SKM-1 (cell line): ENCODE data around the gene LPIN2.

Experiments
- DNase-seq: peaks from one replicate; lab custom pipeline; 2025; ENCODE audit not compliant: unreplicated experiment; lab: John Stamatoyannopoulos, UW

The LPIN2 gene

DNA sequence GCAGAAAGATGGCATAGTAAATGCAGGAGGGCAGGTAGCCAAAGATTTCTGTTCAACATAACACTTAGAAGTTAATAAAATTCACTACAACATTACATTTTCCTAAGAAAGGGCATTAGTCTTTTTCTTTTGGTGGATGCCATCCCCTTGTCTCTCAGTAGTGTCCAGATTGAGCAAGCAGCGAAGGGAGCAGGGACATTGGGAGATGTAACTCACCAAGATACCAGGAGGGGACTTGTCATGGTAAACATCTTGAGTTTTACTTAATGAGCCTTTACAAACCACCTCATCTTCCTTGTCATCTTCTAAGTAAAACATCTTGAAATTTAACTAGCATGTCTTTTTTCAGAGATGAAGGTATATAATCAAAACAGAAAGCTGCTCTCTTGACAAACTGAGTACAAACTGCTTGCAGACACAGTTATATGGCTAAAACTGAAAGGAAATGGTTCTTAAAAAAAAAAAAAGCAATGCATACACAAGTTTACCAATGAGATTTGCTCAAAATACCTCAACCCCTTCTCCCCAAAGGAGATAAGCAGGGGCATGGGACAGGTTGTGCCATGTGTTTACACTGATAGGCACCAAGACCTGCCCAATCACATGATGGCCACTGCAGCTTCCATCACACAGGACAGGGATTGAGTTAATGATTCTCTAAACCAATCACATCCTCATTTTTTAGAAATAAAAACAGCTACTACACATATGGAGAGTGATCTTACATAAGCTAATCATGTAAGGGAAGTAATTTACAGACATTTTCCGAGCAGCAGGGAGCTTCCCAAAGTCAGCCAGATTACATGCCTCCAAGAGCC is 30.3 kb downstream of the LPIN2 start:
- no peak for DNase-seq

DNA sequence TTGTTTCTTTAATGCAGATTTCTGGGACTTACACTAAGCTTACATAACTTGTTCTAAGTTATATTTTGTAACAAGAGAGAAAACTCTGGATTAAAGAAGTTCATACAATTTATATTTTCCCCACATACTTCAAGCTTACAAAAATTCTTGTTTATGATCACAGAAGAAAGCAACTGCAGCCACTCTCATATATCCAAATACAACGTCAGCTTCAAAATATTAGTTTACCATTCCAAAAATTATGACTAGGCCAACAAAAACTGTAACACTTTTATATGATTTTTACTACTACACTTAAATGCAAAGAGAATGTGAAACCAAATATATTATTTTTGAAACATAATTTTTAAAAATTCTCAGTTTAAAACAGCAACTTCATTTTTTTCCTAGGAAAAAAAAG is 30.9 kb downstream of the LPIN2 start:
- DNase-seq: no peak

DNA sequence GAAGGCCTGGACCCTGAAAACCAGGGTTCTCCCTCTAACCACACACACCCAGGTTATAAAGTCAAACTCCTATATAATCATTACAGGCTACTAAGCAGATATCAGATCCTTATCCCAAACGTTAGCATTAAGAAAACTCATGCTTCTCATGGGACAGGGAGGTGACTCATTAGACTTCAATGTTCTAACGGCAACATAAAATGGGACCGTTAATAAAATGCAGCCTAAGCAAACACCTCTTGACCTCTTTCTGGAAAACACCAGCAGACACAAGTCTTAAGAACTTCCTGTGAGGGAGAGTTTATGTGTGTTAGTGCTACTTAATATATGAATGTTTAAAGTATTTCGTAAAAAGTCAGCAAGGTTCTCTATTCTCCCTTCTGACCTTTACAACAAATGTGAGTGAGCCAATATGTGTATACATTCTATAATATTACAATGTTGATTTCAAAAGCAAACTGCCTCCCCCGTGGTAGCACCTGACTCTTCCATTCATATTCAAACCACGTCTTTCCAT is 31.7 kb downstream of the LPIN2 start:
- DNase-seq: no peak

DNA sequence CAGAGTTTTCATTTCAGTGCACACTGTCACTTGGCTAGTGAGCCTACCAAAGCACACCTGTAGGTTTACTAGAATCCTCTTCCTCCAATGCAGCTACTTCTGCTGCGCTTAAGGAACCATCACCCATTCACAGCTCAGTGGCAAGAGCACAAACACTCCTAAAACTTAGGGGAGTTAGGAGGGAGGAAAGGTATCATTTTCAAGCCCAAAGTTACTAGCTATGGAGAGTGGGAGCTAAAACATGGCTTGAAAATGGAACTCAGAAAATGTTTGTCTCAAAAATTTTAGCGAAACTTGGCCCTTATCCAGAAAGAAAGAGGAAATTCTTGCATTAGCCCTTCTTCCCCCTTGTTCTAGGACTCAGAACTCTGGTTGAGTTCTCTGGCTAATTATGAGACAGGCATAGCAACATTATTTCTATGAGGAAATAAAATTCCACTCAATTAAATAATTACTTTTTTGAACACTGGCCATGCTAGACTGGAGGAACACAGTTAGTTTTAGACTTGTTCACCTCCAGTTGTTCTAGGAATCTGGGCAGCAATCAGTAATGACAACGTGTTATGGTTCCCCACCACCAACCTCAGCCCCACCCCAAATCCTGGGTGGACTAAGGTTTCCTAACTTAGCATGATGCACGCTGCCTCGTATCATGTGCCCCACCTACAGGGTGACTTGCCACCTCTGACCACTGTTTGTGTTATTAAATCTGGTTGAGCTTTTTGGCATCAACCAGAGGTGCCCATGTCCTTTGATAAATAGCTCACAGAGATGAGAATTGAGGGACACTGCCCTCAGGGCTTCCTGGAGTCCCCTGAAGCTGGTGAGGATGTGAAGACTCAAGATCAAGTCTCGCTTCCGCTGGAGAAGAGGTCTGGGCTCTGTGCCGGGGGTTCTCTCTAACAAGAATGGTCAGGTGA is 32.8 kb downstream of the LPIN2 start:
- no peak for DNase-seq

DNA sequence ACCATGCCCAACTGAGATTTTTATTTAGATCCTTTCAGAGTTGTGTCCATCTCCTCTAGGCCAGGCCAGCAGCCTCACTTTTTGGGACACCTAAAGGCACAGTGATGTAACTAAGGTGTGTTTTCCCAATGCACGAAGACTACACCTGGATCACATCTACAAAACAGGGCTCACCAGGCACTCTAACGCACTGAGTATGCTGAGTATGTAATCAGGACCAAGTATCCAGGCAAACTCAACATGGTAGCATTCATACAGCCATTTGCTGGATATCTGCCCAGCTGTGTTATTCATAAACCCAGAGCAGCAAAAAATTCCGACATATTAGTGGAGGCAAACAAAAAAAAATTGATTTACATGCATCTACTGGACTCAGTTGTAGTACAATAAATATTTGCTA is 33.8 kb downstream of the LPIN2 start:
- no peak for DNase-seq

DNA sequence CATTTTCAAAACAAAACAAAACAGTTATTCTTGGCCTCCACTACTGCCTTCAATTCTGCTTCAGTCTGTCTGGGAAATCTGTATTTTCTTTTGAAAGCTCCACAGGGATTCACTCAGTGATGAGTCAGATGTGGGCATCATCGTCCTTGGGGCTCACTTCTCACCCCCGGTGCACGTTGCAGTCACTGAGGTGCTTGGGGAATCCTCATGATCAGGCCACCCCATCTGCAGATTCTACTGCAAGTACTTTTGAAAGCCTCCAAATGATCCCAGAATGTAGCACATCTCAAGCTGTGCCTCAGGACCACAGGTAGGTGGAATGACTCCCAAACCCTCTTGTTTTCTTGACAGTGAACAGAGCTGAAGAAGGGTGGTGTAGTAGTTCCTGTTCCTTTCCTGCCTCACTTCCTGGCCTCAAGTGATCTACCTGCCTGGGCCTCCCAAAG is 34.3 kb downstream of the LPIN2 start:
- no peak for DNase-seq

DNA sequence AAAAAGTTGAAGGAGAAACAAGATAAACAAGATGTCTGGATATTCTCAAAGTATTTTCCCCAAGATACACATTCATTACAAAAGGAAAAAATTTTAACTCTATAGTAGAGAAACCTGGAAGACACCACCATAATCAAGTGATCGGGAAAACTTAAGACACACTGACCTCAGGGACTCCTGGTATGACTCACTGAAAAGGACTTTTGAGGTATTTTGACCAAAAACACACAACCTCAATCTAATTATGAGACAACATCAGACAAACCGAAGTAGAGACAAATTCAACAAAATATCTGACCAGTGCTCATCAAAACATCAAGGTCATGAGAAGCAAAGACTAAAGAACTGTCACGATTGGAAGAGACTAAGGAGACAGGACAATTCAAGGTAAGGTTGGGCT is 34.7 kb downstream of the LPIN2 start:
- no peak for DNase-seq

DNA sequence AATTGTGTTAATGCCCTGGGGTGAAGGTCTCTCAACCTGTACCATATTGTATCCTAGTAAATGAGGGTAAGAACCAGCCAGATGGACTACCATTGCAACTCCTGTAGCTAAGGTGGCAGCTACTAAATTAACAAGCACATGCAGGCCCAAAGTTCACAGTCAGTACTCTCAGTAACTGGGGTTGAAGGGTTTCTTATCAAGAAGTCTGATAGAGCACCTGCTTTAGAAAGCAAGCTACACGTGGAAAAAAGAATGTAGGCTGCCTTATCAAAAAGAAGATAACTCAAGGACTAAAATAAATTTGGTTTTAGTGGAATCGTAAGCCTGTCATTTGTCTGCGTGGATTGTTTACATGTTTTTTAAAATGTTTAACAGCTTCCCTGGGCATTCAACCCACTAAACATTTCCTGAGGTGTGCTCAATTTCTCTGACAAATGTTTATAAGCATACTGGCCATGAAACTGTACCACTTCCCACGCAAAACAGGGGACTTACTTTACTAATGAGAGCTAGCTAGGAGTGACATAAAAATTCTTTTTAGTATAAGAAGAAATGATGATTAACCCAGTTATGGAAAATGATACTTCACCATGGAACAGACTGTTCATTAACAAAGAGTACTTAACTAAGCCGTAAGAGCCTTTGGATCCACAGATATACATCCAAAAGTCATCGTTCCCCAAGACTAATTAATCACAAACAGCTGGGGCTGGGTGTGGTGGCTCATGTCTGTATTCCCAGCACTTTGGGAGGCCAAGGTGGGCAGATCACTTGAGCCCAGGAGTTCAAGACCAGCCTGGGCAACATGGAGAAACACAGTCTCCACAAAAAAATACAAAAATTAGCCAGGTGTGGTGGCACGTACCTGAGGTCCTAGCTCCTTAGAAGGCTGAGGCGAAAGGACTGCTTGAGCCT is 36.5 kb downstream of the LPIN2 start:
- DNase-seq: no peak

DNA sequence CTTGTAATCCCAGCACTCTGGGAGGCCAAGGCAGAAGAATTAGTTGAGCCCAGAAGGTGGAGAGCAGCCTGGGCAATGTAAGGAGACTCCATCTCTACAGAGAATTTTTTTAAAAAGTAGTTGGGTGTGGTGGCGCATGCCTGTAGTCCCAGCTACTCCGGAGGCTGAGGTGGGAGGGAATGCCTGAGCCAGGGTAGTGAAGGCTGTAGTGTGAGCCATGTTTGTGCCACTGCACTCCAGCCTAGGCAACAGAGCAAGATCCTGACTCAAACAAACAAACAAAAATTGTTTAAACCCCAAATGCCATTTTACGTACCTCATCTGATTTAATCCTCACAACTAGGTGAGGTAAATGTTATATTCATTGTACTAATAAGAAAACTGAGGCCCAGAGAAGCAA is 38.2 kb downstream of the LPIN2 start:
- no peak for DNase-seq

DNA sequence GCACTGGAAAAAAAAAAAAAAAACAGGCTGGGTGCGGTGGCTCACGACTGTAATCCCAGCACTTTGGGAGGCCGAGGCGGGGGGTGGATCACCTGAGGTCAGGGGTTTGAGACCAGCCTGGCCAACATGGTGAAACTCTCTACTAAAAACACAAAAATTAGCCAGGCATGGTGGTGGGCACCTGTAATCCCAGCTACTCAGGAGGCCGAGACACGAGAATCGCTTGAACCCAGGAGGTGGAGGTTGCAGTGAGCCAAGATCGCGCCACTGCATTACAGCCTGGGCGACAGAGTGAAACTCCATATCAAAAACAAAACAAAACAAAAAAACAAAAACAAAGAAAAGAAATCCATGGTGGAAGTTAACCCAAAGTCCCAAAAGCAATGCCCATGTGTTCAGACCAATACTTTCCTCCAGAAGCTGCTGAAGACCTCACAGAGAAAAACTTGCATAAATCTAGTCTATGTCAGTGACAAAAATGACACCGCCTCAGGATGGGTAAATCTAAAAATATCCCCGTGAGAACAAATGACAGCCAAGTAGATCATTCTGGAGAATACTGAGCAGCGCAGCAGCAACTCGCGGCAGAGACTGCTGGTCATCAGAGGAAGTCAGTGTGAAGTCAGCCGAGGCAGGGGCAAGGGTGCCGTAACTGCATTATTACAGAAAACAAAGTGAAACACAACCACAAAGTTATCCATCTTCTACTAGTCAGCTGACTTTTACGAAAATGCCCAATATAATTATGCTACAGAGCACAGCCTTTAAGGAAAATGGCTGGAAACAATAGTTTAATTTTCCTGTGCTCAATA is 41.0 kb downstream of the LPIN2 start:
- DNase-seq: peak; percentile 38

DNA sequence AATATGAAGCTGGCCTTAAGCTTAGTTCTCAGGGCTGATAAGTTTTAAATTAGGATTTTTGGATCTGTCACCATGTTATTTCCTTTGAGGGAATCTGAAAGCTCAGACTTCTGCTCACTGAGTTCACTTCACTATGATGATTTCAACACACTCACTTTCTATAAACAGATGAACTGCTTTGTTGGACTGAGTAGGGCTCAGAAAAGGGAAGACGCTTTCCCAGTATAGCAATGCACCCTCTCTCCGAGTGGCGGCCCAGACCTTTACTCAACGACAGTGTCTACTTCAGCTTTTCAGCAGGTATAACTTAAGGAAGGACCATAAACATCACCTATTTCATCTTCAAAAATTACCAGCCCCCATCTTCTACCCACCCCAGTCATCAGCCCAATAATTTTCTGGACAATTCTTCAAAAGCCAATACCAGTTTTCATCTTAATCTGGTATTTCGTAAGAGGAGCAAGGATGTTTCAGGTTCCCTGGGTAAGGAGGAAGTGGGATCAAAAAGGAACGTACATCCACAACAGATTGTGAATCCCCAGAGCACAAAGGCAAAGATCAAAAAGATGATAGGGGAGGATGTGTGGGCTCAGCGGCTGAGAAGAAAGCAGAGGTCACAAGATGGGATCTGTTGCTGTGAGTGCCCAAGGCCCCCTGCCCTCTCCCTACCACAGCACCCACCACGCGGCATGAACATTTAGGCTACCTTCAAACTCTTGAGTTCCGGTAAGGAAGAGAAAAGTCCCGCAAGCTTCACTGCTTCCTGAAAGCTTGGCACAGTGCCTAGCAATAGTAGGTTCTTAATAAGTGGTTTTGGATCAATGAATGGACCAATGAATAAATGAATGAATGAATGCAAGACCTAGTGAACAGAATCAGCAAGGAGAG is 41.9 kb downstream of the LPIN2 start:
- peak; percentile 79 for DNase-seq

DNA sequence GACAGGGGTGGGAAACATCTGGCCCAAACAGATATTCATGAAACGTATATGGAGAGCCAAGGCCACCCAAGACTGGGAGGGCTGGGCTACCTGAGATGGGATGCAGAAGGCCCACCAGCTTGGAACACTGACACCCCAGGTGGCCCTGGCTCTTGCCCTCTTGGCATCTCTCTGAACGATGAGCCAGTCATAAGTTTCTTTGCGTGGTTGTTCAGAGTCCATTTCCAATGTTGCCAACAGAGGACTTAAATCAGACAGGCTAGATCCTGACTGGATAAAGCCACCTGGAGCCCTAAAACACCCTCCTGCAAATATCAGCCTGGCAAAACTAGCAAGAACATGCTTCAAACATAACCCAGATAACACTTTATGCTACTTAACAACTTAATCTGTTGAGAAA is 42.6 kb downstream of the LPIN2 start:
- no peak for DNase-seq

DNA sequence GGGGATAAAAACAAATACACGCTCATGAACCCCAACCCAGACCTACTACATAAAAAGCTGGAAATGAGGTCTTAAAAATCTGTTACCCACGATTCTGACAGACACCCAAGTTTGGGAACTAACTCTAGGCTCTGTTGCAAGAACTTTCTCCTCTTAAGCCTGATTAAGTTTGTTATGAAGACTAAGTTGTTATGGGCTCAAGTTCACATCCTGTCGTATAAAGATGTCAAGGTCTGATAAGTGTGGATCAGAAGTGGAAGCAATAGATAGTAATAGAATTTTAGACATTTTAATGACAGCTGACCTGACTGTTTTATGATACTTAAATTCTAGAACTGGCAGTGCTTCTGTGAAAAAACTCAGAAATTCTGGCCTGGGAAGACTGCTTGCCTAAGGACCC is 43.2 kb downstream of the LPIN2 start:
- DNase-seq: no peak

DNA sequence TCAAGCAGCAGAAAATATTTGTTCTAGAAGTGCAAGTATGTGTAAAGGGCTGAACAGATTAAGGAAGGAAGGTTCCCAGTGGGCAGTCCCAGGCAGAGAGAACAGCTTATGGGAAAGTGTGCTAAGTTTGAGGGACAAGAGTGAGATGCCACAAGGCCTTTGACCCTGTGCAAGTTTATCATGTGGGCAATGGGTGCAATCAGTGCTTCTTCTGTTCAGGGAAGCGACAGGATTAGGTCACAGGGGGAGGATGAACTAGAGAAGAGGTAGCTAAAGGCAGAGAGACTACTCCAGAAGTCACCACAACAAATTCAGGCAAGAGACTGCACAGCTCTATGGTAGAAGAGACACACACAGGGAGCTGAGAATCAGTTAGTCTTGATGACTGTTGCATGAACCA is 44.3 kb downstream of the LPIN2 start:
- DNase-seq: no peak

DNA sequence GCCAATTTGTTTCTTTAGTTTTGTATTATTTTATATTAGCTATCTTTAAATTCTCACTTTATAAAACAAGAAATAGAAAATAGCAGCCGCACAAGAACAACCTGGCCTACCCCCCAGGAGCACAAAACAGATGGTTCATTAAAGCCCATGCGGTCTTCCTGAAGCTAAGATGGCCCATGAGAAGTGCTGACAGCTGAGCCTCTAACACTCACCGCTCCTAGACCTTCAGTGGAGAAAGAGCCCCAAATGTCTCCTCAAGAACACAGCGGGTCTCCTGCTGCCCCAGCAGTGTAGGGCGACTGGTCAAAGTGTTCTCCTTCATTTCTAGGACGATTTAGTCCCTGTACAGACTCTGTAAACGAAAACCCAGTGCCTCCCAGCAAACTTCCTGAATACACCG is 45.1 kb downstream of the LPIN2 start:
- no peak for DNase-seq

DNA sequence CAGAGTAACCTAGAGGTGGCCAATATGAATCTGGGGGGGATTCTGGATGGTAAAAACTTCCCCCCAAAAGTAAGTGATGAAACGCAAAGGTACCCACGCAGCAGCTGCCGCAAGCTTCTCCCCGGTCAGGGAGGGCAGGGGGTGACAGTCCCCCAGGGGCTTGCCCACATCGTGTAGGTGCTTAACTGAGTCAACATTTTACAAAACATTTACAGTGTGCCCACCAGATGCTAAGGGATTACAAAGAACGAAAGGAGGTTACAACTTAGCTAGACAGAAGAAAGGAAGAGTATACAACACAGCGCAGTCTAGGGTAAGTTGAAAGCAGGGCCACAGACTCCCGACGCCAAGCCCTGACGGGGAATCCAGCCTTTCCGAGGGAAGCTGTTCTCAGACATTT is 45.6 kb downstream of the LPIN2 start:
- DNase-seq: no peak

DNA sequence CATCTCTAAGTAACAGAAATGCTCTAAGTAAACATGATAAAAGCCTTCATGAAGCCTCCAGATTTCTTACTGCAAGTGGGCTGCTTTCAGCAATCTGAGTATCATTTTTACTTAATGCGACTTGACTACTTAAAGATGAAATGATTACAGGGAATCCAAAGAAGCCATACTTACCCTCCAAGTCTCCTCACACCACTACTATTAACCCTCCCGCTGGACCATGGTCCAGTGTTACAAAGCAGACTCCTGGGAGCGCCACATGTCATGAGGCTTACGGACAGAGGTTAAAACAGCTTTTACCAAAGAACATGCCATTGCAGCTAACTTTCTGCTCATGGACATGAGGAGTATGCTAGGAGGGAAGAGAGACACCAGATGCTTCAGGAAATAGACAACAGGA is 46.4 kb downstream of the LPIN2 start:
- no peak for DNase-seq

DNA sequence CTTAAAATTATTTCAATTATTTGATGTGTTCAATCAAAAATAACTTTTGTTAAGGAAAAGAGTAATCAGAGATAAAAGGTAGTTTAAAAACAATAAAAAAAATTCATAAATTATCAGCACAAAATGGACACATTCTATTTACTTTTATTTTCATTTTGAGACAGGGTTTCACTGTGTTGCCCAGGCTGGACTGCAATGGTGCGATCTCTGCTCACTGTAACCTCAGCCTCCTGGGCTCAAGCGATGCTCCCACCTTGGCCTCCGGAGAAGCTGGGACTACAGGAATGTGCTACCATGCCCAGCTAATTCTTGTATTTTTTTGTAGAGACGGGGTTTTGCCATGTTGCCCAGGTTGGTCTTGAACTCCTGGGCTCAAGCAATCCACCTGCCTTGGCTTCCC is 47.1 kb downstream of the LPIN2 start:
- DNase-seq: no peak

DNA sequence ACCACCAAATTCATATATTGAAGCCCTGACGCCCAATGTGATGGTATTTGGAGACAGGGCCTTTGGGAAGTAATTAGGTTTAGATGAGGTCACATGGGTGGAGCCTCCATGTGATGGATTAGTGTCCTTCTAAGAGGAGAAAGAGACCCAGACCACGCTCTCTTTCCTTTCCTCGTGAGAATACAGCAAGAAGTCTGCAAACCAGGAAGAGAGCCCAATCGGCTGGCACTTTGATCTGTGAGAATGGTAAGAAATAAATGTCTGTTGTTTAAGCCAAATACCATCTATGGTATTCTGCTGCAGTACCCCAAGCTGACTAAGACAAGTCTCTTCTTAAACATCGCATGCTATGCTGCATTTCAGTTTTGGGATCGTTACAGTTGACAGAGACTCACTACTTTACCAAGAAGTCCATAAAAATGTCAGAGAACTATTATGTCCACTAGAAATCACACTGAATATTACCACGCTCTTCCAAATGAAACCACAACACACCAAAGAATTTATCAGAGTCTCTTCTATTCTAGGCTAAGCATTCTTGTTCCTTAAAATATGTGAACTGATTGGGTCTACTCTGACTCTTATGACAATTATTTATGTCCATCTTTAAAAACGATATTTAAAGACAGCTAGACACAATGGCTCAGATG is 48.5 kb downstream of the LPIN2 start:
- DNase-seq: no peak
